22Rv1 (cell line): ENCODE measurements around the gene MOGAT2.

Source experiments
- H3K27ac ChIP-seq: fragments of 450-650 bp; 2 replicates; pipeline ENCODE4 v1.5.1; 2017
- ZFX ChIP-seq: fragments of 450-650 bp; IDR thresholded peaks from 2 replicates; pipeline ENCODE4 v1.6.1; 2017; ENCODE audit warnings: antibody characterized with exemption, borderline replicate concordance
- TF ChIP-seq, protein P1 (sequence below): fragments of 450-650 bp; IDR thresholded peaks from 2 replicates; pipeline ENCODE4 v1.5.1; 2017; ENCODE audit warnings: mild to moderate bottlenecking

MOGAT2 gene

DNA sequence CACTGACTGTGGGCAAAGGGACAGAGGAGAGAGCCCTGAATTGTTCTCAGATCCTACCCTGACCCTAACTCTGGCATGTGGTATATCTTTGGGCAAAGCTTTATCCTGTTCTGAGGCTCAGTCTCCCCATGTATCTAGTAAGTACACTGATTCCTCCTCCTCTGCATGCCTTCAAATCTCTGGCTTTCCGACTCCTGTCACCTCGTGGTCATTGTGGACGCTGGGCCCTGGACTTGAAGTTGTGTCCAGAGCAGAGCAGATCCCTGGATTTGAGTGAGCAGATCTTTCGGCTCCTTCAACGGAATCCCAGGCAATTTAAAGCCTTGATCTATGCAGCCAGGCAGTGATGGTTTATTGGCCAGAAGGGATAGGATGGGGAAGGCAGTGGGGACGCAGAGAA is 3.0 kb downstream of the MOGAT2 start:
- TF ChIP-seq ZFX: no peak
- TF ChIP-seq, protein P1, sequence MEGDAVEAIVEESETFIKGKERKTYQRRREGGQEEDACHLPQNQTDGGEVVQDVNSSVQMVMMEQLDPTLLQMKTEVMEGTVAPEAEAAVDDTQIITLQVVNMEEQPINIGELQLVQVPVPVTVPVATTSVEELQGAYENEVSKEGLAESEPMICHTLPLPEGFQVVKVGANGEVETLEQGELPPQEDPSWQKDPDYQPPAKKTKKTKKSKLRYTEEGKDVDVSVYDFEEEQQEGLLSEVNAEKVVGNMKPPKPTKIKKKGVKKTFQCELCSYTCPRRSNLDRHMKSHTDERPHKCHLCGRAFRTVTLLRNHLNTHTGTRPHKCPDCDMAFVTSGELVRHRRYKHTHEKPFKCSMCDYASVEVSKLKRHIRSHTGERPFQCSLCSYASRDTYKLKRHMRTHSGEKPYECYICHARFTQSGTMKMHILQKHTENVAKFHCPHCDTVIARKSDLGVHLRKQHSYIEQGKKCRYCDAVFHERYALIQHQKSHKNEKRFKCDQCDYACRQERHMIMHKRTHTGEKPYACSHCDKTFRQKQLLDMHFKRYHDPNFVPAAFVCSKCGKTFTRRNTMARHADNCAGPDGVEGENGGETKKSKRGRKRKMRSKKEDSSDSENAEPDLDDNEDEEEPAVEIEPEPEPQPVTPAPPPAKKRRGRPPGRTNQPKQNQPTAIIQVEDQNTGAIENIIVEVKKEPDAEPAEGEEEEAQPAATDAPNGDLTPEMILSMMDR: no peak
- H3K27ac ChIP-seq: no peak overlapping the region

GRCh38 chr11:75721852-75722668 is 4.4 kb downstream of the MOGAT2 start:
- H3K27ac ChIP-seq: no peak overlapping the region
- TF ChIP-seq, protein P1: no peak
- TF ChIP-seq ZFX: no peak

DNA sequence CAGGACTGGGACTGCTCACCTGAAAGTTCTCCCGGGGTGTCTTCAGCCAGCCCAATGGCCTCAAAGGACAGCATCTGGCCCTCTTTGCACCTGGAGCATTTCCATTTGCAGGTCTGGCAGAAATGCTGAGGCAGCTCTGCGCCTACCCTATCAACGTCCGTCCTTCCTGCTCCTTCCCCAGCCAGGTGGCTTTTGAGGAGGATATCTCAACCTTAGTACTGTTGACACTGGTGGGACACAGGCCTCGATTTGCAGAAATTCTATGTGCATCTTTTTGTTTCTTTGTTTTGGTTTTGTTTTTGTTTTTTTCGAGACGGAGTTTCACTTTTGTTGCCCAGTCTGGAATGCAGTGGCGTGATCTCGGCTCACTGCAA is 5.0 kb downstream of the MOGAT2 start:
- TF ChIP-seq, protein P1: no peak
- TF ChIP-seq ZFX: no peak
- no peak overlapping the region for H3K27ac ChIP-seq

- no peak overlapping the region for H3K27ac ChIP-seq
- TF ChIP-seq ZFX: no peak
- TF ChIP-seq, protein P1: no peak
These were observed 8.1 kb downstream of the MOGAT2 start for GRCh38 chr11:75725547-75726320.

DNA sequence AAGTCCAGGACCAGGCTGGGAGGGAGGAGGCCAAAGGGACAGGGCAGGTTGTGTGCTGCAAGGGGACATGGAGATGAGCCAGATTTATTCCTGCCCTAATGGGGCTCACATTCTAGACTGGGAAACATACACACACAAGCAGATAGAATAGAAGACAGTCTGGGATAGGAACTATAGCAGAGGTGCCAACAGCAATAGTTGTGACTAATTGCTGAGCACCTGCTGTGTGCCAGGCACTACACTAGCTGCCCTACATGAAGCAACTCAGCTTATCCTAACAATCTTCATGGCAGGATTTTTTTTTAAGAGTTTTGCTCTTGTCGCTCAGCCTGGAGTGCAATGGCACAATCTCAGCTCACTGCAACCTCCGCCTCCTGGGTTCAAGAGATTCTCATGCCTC is 11.4 kb downstream of the MOGAT2 start:
- no peak for TF ChIP-seq ZFX
- no peak overlapping the region for H3K27ac ChIP-seq

- no peak overlapping the region for H3K27ac ChIP-seq
- TF ChIP-seq ZFX: no peak
- TF ChIP-seq, protein P1: no peak
These were observed 13.5 kb downstream of the MOGAT2 start for GRCh38 chr11:75731095-75731494.

DNA sequence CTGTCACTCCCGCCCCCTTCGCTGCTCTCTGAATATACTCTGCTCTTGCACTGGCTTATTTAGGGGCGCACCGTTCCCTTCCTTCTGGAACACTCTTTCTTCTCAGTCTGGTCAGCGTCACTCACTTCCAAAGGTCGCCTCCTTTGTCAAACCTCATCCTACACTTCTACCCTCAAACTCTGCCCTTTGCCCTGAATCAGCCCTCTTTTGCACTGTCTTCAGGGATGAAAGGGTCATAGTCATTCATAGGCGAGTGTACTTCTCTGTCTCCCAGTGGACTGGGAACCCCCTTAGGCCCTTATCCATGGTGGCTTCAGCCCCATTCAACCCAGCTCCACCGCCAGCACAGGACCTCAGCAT is 15.4 kb downstream of the MOGAT2 start:
- TF ChIP-seq ZFX: no peak
- TF ChIP-seq, protein P1: no peak

More for the DNA sequence above, 15.4 kb downstream of the MOGAT2 start:
- H3K27ac ChIP-seq: no peak overlapping the region
